Stimulated activated memory B cell treated with anti-CD40 and anti-IgM and Interleukin-4, amounts not matched to agents 10 μg/mL and 1 μg/mL and 100 μg/mL, for 72 hours (primary cell): ENCODE data around the gene MRRF.

ENCODE experiments used
- ATAC-seq: fragments of 150-1000 bp; cut with Tn5 transposase; 2 replicates; pipeline ENCODE4 v1.10.0; 2021
- H3K27ac Mint-ChIP-seq: one replicate; pipeline ENCODE4 v1.8.0; 2022; ENCODE audit warnings: mild to moderate bottlenecking, mixed read lengths
- H3K27me3 Mint-ChIP-seq: one replicate; pipeline ENCODE4 v1.8.0; 2022; ENCODE audit warnings: mixed read lengths
- H3K36me3 Mint-ChIP-seq: one replicate; pipeline ENCODE4 v1.8.0; 2022; ENCODE audit warnings: mixed read lengths
- H3K4me1 Mint-ChIP-seq: one replicate; pipeline ENCODE4 v1.8.0; 2022; ENCODE audit warnings: mixed read lengths
- H3K4me3 Mint-ChIP-seq: one replicate; pipeline ENCODE4 v1.8.0; 2022; ENCODE audit warnings: mild to moderate bottlenecking, moderate library complexity, mixed read lengths
- H3K9me3 Mint-ChIP-seq: one replicate; pipeline ENCODE4 v1.8.0; 2022; ENCODE audit warnings: mixed read lengths

Gene MRRF

DNA sequence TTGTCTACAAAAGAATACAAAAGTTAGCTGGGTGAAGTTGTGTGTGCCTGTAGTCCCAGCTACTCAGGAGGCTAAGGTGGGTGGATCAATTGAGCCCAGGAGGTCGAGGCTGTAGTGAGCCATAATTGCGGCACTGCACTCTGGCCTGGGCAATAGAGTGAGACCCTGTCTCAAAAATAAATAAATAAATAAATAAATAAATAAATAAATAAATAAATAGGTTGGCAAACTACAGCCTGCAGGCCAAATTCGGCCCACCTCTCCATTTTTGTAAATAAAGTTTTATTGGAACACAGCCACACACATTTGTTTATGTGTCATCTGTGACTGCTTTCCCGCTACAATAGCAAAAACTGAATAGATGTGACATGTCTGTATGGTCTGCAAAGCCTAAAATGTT is 115.6 kb downstream of the MRRF start:
- Mint-ChIP-seq H3K9me3 (peaks cover 2% of the 10 kb centered on the region), H3K4me3 (no peak overlapping the region), H3K27me3 (no peaks in the 10 kb centered on the region), H3K4me1 (peaks cover 26% of the 10 kb centered on the region), H3K36me3 (peaks cover 41% of the 10 kb centered on the region), H3K27ac (no peak overlapping the region)
- ATAC-seq = no peak
